HG03439 (cell line): Measurements from ENCODE around the gene GNB1.
"Not testable (repeated sequence)": the region's sequence is repeated elsewhere in the genome, so short reads cannot be mapped to it uniquely, and the experiment has no call there.

Experiments used
- ATAC-seq: cut with Tn5 transposase; IDR thresholded peaks from one replicate; pipeline ENCODE4 v1.9.1; 2021; ENCODE audit warnings: mild to moderate bottlenecking, moderate library complexity; ENCODE audit not compliant: unreplicated experiment

GNB1 gene

DNA sequence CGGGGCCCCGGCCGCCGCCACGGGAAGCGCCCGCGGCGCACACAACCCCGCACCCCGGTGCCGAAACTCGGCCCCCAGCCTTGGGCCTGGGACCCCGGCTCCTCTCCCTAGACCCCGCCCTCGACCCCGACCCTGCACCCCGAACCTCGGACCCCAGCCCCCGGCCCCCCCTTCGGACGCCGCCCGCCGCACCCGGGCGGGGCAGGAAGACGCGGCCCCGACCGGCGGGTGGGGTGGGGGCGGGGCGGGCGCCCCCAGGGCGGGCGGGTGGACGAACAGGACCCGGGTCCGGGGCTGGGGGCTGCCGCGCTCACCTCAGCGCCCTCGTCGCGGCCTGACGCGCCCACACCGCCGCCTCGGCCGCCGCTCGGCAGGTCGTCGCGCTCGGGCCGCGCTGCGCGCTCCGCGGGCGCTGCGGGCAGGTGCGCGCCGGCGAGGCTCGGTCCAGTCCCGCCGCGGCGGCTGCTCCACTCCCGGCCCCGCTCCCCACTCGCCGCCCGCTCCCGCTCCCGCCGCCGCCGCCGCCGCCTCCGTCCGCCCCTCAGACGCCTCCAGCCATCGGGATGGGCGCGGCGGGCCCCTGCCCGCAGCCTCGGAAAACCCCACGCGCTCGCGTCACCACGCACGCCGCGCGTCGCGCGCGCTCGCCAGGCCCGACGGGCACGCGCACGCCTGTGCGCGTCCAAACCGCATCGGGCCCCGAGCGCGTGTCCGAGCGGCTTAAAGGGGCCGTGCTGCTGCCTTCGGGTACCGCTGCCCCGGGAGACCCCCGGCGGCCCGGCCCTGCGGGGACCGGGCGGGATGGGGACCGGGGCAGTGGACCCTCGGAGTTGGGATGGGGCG lies at the start of gene GNB1:
Gene GNB1, minus strand, starts transcription at position 582 of the 843 bp plus-strand sequence. CDS start 65,634 bp downstream, outside the sequence.
- ATAC-seq: peak; percentile 70

DNA sequence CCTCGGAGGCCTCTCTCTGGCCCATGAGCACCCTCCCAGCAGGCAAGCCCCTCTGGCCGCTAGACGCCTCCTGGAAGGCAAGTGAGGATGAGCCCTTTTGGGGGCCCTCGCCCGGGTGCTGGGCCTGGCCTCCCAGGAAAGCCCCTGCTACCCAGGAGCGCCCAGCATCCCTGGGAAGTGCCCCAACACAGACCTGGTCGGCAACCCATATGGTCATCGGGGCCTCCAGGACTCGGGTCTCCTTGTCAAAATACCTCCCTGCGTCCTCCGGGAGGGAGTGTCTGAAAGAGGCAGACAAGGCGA lies 49.2 kb upstream of the GNB1 start:
- ATAC-seq: no peak

DNA sequence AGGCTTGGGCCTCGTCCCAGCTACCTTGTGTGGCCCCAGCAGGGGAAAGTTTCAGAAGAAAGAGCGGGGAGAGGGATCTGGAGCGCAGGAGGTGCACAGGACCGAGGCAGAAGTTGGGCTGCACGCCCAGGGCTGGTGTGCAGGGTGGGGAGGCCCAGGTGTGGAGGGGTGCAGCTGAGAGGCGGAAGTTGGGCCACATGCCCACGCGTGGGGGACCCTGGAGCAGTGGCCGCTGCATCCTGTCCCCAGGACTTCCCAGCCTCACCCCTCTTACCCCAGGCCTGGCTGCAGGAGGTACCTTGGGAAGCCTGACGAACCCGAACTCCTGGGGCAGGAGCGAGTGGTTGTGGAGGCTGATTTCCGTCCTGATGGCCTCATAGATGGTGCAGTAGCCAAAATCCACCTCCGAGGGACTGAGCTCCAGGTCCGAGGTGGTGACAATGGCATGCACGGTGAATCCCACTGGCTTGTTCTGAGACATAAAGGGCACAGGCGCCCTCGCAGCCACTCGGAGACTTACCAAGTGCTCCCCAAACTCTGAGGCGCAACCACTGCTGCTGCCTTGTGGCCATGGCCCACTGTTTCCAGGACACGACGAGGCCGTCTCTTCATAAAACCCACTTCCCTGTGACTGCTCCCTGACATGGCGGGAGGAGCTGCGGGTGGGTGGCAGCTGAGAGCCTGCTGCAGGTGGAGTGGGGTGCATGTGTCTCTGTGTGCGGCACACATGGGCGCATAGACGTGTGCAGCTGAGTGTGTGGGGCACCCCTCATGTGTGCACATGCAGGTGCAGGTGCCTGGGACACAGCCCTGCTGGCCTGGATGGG lies 48.6 kb upstream of the GNB1 start:
- no peak for ATAC-seq

DNA sequence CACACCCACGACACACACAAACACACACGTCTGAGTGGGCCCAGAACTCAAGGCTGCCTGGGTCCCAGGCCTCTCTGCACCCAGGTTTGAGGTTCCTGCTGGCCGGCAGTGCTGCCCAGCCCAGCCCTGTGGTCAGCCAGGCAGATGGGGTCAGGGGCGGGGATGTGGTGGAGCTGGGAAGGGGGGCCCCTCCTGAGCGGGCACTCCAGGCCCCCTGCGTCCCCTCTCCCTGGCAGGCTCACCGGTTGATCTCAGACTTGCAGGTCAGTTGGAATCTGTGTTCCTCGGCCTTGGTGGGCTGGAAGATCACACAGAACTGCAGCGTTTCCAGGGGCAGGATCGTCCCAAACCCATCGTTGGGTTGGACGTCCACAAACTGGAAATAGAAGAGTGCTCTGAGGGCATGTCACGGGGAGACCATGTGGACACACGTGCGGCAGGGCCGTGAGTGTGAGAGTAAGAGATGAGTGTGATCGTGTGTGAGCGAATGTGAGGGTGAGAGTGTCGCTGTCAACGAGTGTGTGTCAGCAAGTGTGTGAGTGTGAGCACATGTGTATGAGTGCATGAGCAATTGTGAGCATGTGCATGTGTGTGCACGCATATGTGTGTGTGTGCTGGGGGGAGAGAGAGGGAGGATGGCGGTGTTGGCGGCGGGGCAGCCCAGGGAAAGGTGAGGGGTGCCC lies 47.9 kb upstream of the GNB1 start:
- ATAC-seq: no peak

DNA sequence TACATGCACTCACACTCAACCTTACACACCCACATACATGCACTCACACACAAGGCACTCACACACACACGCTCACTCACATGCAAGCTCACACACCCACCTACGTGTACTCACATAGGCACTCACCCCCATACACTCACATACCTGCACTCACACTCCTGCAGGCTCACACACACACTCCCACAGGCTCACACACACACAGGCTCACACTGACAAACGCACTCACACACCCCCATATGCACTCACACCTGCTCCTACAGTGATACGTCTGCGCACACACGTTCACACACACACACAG lies 47.3 kb upstream of the GNB1 start:
- ATAC-seq: no peak

DNA sequence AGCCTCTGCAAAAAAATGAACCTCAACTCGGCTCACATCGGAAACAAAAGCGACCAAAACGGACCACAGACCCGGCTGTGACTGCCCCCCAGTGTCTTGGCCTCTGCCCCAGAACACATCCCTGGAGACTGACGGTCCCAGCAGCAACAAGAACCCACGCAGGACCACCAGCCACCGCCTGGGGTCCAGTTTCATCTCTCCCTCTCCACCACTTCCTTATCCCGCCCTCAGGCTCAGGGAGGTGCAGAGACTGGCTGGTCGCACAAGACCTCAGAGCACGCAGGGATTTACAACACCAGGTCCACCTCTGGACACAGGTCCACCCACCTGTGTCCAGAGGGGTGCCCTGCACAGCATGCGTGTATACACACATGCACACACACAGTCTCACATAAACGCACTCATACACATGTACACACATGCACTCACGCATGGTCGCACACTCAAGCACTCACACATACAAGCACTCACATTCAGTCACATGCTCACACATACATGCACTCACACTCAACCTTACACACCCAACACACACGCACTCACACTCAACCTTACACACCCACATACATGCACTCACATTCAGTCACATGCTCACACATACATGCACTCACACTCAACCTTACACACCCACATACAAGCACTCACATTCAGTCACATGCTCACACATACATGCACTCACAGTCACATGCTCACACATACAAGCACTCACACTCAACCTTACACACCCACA lies 46.8 kb upstream of the GNB1 start:
- no peak for ATAC-seq

DNA sequence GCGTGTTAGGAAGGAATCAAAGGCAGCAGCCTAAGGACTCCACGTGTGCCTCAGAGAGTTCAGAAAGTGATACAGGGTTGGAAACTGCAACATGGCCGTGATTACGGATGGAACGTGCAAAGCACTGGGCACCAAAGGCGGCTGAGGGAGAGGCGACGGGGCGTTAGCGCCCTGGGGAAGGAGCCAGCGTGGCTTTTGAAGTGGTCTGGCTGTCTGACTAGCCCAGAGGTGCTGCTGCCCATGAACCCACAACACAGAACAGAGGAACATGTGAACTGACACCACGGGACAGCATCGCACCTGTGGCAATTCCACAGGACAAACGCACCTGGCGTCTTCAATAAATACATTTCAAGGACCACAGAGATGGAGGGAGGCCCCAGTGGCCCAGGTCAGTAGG lies 46.2 kb upstream of the GNB1 start:
- no peak for ATAC-seq

DNA sequence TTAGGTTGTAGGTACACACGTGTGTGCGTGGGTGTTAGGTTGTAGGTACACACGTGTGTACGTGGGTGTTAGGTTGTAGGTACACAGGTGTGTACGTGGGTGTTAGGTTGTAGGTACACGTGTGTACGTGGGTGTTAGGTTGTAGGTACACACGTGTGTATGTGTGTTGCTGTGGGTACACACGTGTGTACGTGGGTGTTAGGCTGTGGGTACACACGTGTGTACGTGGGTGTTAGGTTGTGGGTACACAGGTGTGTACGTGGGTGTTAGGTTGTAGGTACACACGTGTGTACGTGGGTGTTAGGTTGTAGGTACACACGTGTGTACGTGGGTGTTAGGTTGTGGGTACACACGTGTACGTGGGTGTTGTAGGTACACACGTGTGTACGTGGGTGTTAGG lies 44.0 kb upstream of the GNB1 start:
- ATAC-seq: not testable (repeated sequence)

DNA sequence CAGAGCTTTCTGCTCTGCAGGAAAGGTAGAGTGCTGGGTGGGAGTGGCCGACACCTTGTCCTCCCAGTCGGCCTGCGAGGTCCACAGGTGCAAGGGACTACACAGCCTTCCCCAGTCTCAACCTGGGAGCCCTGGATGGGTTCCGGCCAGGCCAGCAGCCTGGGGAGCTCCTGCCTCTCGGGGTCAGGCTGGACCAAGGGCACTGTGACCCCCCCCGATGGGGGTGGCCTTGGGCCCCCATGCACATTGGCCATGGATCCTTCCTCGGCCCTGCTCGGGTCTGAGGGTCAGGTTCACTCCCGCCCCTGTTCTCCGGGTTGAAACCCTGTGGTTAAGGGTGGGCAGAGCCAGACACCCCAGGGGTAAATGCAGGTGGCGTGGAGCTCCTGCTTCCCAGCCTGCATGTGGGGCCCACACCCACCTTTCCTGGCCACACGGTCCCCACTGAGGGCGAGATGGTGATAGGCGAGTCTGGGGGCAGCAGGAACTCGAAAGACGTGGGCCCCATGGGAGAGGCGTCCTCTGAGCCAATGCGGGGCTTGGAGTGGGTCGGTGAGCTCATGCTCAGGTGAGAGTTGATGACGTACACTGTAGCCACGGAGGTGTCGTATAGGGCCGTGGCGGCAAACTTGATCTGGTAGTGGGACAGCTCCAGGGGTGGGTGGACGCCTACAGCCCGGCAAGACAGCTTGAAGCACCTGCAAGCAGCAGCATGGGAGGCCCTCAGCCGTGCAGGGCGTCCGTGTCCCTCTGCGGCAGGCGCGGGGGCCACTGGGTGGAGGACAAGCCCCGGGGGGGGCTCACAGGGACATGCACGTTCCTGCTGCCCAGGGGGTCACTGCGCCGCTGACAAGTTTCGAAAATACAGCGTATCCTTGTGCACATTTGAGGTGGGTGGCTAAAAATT lies 39.0 kb upstream of the GNB1 start:
- ATAC-seq: no peak

DNA sequence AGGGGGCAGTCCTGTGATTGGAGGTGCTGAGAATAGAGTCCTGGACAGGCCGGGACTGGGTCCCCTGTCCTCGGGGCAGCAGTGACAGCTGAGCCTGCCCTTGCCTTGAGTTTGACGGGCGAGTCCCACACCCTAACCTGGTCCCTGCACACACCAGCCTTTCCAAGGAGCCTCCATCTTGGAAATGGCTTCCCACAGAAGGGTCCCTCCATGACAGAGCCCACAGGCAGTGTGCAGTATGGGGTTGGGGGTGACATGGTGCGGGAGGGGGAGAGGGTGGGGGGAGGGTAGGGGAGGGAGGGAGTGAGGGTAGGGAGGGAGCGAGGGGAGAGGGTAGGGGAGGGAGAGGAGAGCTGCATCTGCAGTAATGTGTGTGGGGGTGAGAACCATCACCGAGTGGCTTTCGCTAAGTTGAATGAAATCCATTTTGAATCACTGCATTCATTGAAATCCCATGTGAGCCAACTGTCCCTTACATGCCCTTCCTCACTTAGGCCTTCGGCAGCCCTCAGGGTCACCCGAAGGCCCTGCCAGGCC lies 38.3 kb upstream of the GNB1 start:
- no peak for ATAC-seq

DNA sequence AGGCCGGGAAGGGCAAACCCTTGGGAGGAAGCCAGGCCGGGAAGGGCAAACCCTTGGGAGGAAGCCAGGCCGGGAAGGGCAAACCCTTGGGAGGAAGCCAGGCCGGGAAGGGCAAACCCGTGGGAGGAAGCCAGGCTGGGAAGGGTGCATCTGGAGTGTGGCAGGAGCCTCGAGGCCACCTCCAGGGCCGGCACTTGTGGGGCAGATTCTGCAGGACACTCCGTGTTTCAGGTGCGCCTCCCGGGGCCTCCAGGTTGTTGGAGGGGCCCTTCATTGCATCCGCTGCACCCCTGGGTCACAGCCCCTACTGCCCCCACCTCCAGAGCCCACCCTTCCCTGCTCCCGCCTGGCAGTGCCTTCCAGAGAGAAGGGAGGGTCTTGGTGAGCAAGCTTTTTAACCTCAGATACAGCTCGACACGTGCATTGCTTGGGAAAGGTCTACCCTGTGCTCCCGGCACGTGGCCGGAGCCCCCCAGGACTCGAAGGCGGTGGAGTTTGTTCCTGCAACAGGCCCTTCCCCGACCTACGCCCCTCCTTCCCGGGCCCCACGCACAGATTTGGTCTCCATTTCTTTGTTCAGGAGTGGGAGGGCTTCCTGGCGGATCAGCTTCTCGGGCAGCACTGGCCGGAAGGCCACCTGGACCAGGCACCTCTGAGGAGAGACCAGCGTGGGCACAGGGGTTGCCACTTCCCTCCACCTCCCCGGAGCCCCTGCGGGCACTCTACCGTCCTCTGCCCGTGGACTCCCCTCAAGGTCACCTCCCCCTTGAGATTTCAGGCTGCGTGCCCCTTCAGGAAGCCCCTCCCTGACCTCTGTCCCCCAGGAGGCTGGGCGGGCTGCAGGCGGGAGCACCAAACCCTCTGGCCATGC lies 37.6 kb upstream of the GNB1 start:
- ATAC-seq: no peak

DNA sequence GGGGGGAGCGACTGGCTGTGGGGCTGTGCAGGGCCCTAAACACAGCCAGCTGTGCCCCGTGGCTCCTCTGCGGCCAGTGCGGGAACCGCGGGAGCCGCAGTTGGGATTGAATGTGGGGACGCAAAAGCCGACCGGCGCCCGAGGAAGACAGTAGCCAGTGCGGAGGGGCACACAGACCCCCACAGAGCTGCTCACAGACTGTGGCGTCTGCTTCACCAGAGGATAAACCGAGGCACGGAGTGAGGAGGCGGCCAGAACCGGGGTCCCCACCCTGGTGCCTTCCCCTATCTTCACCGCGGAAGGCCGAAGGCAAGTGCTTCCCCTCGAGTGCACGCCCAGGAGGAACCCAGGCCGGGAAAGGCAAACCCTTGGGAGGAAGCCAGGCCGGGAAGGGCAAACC lies 36.9 kb upstream of the GNB1 start:
- no peak for ATAC-seq

DNA sequence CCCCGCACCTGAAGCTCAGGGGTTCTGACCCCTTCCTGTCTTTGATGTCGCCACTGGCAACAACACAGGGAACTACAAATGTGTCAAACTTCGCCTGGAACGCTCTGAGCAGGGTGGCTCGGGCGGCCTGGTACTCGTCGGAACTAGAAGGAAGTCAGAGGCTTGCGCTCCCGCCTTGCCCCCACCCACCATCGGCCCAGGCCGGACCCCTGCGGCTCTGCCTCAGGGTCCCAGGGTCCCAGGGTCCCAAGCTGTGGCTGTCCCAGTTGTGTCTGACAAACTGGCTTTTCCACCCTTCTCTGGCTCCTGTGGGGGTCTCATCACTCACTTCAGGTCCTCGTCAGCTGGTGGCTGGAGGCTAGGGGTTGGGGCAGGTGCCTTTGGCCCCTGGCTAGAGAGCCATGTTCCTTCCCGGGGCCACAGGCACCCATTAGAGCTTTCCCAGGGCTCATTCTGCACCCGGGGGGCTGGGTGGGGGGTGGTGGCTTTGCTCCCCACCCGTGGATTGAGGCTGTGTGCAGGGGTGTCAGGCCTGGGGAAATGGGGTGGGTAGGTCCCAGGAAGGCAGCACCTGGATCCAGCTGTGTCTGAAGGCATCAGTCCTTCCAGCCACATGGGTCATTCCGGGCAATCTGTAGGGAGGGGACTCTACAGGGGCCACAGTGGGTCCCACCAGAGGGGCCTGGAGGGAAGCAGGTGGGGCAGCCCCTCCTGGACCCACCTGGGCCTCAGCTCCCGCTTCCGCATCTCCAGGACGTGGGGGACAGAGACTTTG lies 36.2 kb upstream of the GNB1 start:
- ATAC-seq: no peak

DNA sequence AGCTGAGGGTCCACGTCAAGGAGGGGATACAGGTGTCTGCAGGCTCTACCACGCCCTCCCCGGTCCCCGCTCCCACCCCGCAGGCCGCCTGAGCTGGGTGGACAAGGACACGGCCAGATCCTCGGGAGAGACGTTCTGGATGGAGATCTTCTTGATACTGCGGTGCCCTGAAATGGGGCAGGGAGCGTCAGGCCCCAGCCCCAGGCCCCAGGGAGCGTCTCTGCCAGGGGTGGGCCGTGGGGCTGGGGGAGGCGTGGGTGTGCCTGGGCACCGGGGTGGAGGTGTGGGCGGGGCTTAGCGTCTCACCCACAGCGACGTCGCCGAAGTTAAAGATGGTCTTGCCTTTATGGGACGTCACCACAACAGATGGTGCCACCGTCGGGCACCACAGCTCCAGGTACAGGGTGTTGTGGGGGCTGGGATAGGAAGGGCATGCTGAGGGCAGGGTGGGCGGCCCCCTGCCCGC lies 35.5 kb upstream of the GNB1 start:
- ATAC-seq: no peak

DNA sequence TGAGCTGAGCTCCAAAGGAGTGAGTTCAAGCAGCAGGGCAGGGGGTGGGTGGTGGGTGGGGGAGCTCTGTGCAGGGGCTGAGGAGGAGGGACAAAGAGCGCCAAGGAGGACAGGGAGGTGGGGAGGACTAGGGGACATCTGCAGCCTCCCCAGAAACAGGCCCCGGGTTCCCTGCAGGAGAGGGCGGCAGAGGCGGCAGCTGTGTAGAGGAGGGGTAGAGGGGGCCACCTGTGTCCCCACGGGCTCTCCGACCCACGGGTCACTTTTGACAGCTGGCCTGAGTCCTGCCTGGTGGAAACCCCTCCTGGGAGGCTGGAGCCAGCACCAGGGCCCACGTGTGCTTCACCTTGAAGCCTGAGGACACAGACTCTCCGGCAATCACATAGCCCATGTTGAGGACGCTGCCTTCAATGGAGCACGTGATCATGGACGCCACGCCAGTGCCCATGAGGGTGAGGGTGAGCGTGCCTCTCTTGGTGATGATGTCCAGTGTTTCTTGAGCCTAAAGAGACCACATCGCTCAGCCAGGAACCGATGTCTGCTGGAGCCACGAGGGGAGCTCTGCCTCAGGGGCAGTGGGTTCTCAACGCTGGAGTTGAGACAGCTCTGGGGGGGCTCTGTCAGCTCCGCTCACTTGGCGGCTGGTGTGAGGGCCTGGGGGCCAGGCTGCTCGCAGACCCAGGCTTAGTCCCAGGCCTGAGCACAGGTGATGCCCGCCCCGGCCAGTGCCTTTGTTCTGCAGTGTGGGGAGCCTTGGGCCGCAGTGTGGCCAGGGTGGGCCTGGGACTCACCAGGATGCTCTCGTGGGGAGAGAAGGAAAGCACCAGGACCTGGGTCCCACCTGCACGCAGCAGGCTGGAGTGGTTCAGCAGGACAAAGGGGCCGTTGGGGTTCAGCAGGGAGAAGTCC lies 34.8 kb upstream of the GNB1 start:
- ATAC-seq: no peak

DNA sequence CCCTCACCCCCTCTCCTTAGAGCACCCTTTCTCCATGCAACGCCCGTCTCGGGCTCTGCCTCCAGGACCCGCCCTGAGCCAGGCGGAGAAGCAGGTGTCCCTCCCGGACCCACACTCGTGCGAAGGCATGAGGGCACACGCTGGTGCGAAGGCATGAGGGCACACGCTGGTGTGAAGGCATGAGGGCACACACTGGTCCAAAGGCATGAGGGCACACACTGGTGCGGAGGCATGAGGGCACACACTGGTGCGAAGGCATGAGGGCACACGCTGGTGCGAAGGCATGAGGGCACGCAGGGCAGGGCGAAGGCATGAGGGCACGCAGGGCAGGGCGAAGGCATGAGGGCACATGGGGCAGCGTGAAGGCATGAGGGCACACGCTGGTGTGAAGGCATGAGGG lies 34.0 kb upstream of the GNB1 start:
- ATAC-seq: no peak

DNA sequence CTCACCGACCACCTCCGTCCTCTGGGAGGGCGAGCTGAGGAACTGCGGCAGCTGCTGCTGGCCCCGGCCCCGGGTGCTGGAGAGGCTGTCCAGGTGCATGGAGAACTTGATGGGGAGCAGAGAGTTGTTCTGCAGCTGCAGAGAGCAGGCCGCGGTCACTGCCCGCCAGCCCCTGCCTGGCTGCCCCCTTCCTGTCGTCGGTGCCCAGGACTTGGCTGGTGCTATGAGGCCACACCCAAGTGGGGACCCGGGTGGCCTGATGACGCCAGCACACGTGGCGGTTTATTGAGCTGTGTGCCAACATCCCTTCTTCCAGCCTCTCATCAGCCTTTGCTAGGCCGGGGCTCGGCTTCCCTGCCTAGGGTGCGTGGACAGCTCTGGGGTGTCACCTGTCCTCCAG lies 33.5 kb upstream of the GNB1 start:
- ATAC-seq: no peak
